Coronary artery (tissue), 2 donors: Measurements from ENCODE around the gene UBLCP1.

Experiments used
- DNase-seq: peaks from one replicate; pipeline ENCODE4 v3.0.0-alpha.2; 2017; ENCODE audit warnings: low spot score
- H3K27ac ChIP-seq, 2 donors: fragments of 200-600 bp; sonication (generic); one replicate each; pipeline ENCODE4 v1.5.1; 2016 to 2019
- H3K4me3 ChIP-seq: fragments of 200-600 bp; sonication (generic); 2 replicates; pipeline ENCODE4 v1.5.1; 2016; ENCODE audit warnings: mild to moderate bottlenecking, moderate library complexity
- CTCF ChIP-seq: fragments of 200-600 bp; sonication (generic); IDR thresholded peaks from one replicate; pipeline ENCODE4 v1.5.1; 2019; ENCODE audit warnings: antibody characterized with exemption

Gene UBLCP1

GRCh38 chr5:159262859-159263568, at the start of gene UBLCP1:
Gene UBLCP1, plus strand, starts transcription at chr5:159263290. Its CDS starts 5,626 bp downstream, at chr5:159268916.
- peak; percentile 87 for DNase-seq
- TF ChIP-seq CTCF, result no peak

GRCh38 chr5:159214486-159215271, 48.4 kb upstream of the UBLCP1 start:
- no peak for DNase-seq
- H3K27ac ChIP-seq, result no peak overlapping the region
- no peak overlapping the region for H3K4me3 ChIP-seq
- no peak for TF ChIP-seq CTCF

More at GRCh38 chr5:159262859-159263568, at the start of gene UBLCP1:
- peak within 1 kb of the TSS; percentile 99 for H3K4me3 ChIP-seq
- peak within 1 kb of the TSS; percentile 57 to 93 for H3K27ac ChIP-seq

- no peak for TF ChIP-seq CTCF
- DNase-seq, result no peak
- H3K27ac ChIP-seq, result no peak overlapping the region
- H3K4me3 ChIP-seq, result no peak overlapping the region
Observed at GRCh38 chr5:159215886-159216285, 47.2 kb upstream of the UBLCP1 start.

- H3K4me3 ChIP-seq, result no peak overlapping the region
- H3K27ac ChIP-seq, result no peak overlapping the region
Observed at GRCh38 chr5:159216454-159216853, 46.6 kb upstream of the UBLCP1 start.

GRCh38 chr5:159217236-159217635, 45.9 kb upstream of the UBLCP1 start:
- H3K27ac ChIP-seq, result no peak overlapping the region
- no peak for TF ChIP-seq CTCF
- no peak for DNase-seq
- no peak overlapping the region for H3K4me3 ChIP-seq

More at GRCh38 chr5:159216454-159216853, 46.6 kb upstream of the UBLCP1 start:
- TF ChIP-seq CTCF, result no peak
- no peak for DNase-seq

- DNase-seq, result no peak
- TF ChIP-seq CTCF, result no peak
- Histone ChIP-seq H3K27ac (no peak overlapping the region), H3K4me3 (no peak overlapping the region)
Observed at GRCh38 chr5:159218595-159219023, 44.5 kb upstream of the UBLCP1 start.
